Activated CD8-positive, alpha-beta memory T cell treated with anti-CD3 and anti-CD28 coated beads, Interleukin-2, amount 10 ng/mL, durations not matched to agents 7 days and 5 days (primary cell): ENCODE measurements around the gene MAPK4. TPM values are rescaled to one million over a fixed set of nuclear protein-coding genes. Genes with fewer than 3 reads are reported as not detected.
"Not testable (repeated sequence)": the region's sequence is repeated elsewhere in the genome, so short reads cannot be mapped to it uniquely, and the experiment has no call there.

Experiments used
- ATAC-seq: fragments of 150-1000 bp; cut with Tn5 transposase; one replicate; pipeline ENCODE4 v1.10.0; 2021; ENCODE audit warnings: moderate library complexity
- CTCF ChIA-PET: fragments of 350-600 bp; sonication (Branson Sonifier 250); formaldehyde crosslinking; loops from one replicate; lab custom pipeline; 2021; ENCODE audit warnings: antibody characterized with exemption; lab: Charles Lee
- DNase-seq: peaks from one replicate; pipeline ENCODE4 v3.0.0-alpha.2; 2020
- H3K27ac Mint-ChIP-seq: one replicate; pipeline ENCODE4 v1.8.0; 2021; ENCODE audit warnings: mild to moderate bottlenecking, mixed read lengths
- H3K27me3 Mint-ChIP-seq: one replicate; pipeline ENCODE4 v1.8.0; 2021; ENCODE audit warnings: mixed read lengths
- H3K36me3 Mint-ChIP-seq: one replicate; pipeline ENCODE4 v1.8.0; 2021; ENCODE audit warnings: mild to moderate bottlenecking, mixed read lengths
- H3K4me1 Mint-ChIP-seq: one replicate; pipeline ENCODE4 v1.8.0; 2021; ENCODE audit warnings: mixed read lengths
- H3K4me3 Mint-ChIP-seq: one replicate; pipeline ENCODE4 v1.8.0; 2021; ENCODE audit warnings: mild to moderate bottlenecking, moderate library complexity, mixed read lengths
- H3K9me3 Mint-ChIP-seq: one replicate; pipeline ENCODE4 v1.8.0; 2022; ENCODE audit warnings: low read depth, mixed read lengths
- total RNA-seq, 2 experiments: library from RNA; stranded (reverse); gene quantifications; one replicate each; pipeline ENCODE4 v1.2.3, GENCODE V29; 2021

MAPK4 gene
- total RNA-seq, 2 experiments from 2014 or later, result not detected

GRCh38 chr18:50775207-50775606 lies 215.3 kb downstream of the MAPK4 start:
- no peak for DNase-seq
- Mint-ChIP-seq H3K27me3 (peaks cover 22% of the 10 kb centered on the region), H3K4me1 (no peaks in the 10 kb centered on the region), H3K4me3 (no peak overlapping the region), H3K36me3 (no peaks in the 10 kb centered on the region), H3K9me3 (peaks cover 4% of the 10 kb centered on the region), H3K27ac (no peak overlapping the region)
- no peak for ATAC-seq
- CTCF ChIA-PET, result no interaction called here

GRCh38 chr18:50775726-50776125 lies 215.8 kb downstream of the MAPK4 start:
- no peak overlapping the region for H3K27ac Mint-ChIP-seq
- no peak overlapping the region for H3K4me3 Mint-ChIP-seq
- H3K36me3 Mint-ChIP-seq, result no peaks in the 10 kb centered on the region
- no peak for DNase-seq
- CTCF ChIA-PET, result no interaction called here
- no peaks in the 10 kb centered on the region for H3K4me1 Mint-ChIP-seq
- H3K9me3 Mint-ChIP-seq, result peaks cover under 1% of the 10 kb centered on the region
- peaks cover 26% of the 10 kb centered on the region for H3K27me3 Mint-ChIP-seq
- no peak for ATAC-seq

- Mint-ChIP-seq H3K4me1 (no peaks in the 10 kb centered on the region), H3K4me3 (no peak overlapping the region), H3K9me3 (no peaks in the 10 kb centered on the region), H3K27ac (no peak overlapping the region), H3K27me3 (peaks cover 29% of the 10 kb centered on the region), H3K36me3 (no peaks in the 10 kb centered on the region)
- no peak for DNase-seq
- no peak for ATAC-seq
- CTCF ChIA-PET, result no interaction called here
These were observed 216.5 kb downstream of the MAPK4 start for GRCh38 chr18:50776383-50776782.

GRCh38 chr18:50779021-50779420 lies 219.1 kb downstream of the MAPK4 start:
- H3K4me3 Mint-ChIP-seq, ATAC-seq, CTCF ChIA-PET, H3K4me1 Mint-ChIP-seq, H3K9me3 Mint-ChIP-seq, H3K36me3 Mint-ChIP-seq, H3K27ac Mint-ChIP-seq, DNase-seq: not testable (repeated sequence)
- peaks cover 28% of the 10 kb centered on the region for H3K27me3 Mint-ChIP-seq

Other genes starting within 250 kb of the MAPK4 start
- gene SKA1, start 185.0 kb upstream of the MAPK4 start, total RNA-seq, result 10 to 100 TPM; 45.6 to 47.5 TPM